ENCODE measurements around the gene WNK2. TPM values are rescaled to one million over a fixed set of nuclear protein-coding genes. Genes with fewer than 3 reads are reported as not detected.

Gene WNK2
- total and polyA plus RNA-seq, 2 of the 4 experiments (the other 2 are of a cell fraction), result not detected

DNA sequence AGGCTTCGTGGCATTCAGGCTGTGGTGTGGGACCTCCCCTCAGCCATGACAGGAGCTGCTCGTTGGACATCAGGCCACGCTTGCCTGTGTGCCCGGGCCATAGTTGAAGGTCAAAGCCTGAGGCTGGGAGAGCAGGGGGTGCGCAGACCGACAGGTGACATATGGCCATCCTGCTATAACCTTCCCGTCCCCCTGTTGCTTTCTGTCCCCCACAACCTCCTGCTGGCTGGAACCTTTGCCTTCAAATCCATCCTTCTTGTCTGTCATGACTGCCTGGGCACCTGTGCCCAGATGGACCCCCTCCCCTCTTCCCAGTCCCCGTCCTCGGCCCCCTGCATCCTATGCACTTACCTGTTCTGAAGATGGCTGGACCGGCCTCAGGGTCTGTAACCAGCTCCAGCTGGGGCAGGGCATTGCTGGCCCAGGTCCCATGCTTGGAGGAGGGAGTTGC, 83.2 kb downstream of the WNK2 start:
- ATAC-seq (ENCODE audit: low read depth), result no peak
- H3K9me3 ChIP-seq (ENCODE audit: control insufficient read depth, insufficient read depth, low read length), result no peaks in the 10 kb centered on the region
- H3K56ac ChIP-seq (ENCODE audit: extremely low read depth, insufficient read depth, low read length), result no peak overlapping the region
- no peak overlapping the region for H3K27ac ChIP-seq (ENCODE audit: insufficient read depth, low read length)
- no peak overlapping the region for H2BK120ac ChIP-seq (ENCODE audit: low read depth, low read length)
- H4K5ac ChIP-seq (ENCODE audit: low read depth, low read length), result no peak overlapping the region
- H4K8ac ChIP-seq (ENCODE audit: low read depth in 2 of 2, low read length in 2 of 2), result no peak overlapping the region
- CTCF ChIA-PET, result no interaction called here
- no peaks in the 10 kb centered on the region for H3K79me1 ChIP-seq (ENCODE audit: low read depth in 1 of 2, low read length in 2 of 2)
- no peak overlapping the region for H3K9ac ChIP-seq (ENCODE audit: low read depth, low read length)
- no peak overlapping the region for H3K23ac ChIP-seq (ENCODE audit: low read depth, low read length)
- TF ChIP-seq, protein P1, sequence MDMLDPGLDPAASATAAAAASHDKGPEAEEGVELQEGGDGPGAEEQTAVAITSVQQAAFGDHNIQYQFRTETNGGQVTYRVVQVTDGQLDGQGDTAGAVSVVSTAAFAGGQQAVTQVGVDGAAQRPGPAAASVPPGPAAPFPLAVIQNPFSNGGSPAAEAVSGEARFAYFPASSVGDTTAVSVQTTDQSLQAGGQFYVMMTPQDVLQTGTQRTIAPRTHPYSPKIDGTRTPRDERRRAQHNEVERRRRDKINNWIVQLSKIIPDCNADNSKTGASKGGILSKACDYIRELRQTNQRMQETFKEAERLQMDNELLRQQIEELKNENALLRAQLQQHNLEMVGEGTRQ (IDR thresholded peaks at IDR 0.05; ENCODE audit: low read depth, low read length), result no peak
- TF ChIP-seq CHD1 (IDR thresholded peaks at IDR 0.05; ENCODE audit: low read depth, low read length) (no peak), RCOR1 (IDR thresholded peaks at IDR 0.05; ENCODE audit: insufficient replicate concordance, low read length) (no peak), NFE2L2 (IDR thresholded peaks at IDR 0.05; ENCODE audit: low read depth, low read length) (no peak), MXI1 (IDR thresholded peaks at IDR 0.05; ENCODE audit: borderline replicate concordance, low read depth, low read length) (no peak), RAD21 (IDR thresholded peaks at IDR 0.05; ENCODE audit: low read length) (no peak), FOS (IDR thresholded peaks at IDR 0.05; ENCODE audit: low read depth, low read length) (no peak), CEBPB (IDR thresholded peaks at IDR 0.05; ENCODE audit: low read depth, low read length) (no peak), POLR2A (IDR thresholded peaks at IDR 0.05; ENCODE audit: low read depth, low read length) (no peak), BHLHE40 (IDR thresholded peaks at IDR 0.05; ENCODE audit: low read depth, low read length) (no peak), MAFK (IDR thresholded peaks at IDR 0.05; ENCODE audit: low read depth, low read length) (no peak), MAZ (IDR thresholded peaks at IDR 0.05; ENCODE audit: borderline replicate concordance, low read depth, low read length) (no peak), SMC3 (IDR thresholded peaks at IDR 0.05; ENCODE audit: low read depth, low read length) (no peak), RFX5 (IDR thresholded peaks at IDR 0.05; ENCODE audit: low read depth, low read length) (no peak)
- TF ChIP-seq, protein P2, sequence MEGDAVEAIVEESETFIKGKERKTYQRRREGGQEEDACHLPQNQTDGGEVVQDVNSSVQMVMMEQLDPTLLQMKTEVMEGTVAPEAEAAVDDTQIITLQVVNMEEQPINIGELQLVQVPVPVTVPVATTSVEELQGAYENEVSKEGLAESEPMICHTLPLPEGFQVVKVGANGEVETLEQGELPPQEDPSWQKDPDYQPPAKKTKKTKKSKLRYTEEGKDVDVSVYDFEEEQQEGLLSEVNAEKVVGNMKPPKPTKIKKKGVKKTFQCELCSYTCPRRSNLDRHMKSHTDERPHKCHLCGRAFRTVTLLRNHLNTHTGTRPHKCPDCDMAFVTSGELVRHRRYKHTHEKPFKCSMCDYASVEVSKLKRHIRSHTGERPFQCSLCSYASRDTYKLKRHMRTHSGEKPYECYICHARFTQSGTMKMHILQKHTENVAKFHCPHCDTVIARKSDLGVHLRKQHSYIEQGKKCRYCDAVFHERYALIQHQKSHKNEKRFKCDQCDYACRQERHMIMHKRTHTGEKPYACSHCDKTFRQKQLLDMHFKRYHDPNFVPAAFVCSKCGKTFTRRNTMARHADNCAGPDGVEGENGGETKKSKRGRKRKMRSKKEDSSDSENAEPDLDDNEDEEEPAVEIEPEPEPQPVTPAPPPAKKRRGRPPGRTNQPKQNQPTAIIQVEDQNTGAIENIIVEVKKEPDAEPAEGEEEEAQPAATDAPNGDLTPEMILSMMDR (conservative IDR thresholded peaks at IDR 0.05; ENCODE audit: low read depth, low read length), result no peak
- TF ChIP-seq, protein P3, sequence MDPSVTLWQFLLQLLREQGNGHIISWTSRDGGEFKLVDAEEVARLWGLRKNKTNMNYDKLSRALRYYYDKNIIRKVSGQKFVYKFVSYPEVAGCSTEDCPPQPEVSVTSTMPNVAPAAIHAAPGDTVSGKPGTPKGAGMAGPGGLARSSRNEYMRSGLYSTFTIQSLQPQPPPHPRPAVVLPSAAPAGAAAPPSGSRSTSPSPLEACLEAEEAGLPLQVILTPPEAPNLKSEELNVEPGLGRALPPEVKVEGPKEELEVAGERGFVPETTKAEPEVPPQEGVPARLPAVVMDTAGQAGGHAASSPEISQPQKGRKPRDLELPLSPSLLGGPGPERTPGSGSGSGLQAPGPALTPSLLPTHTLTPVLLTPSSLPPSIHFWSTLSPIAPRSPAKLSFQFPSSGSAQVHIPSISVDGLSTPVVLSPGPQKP (IDR thresholded peaks at IDR 0.05; ENCODE audit: borderline replicate concordance, low read depth, low read length), result no peak
- BruUV-seq (replicated peaks), result no TSS peak
- H2AK5ac ChIP-seq (ENCODE audit: low read depth, low read length), result no peak overlapping the region
- POLR2A ChIA-PET (ENCODE audit: unreplicated experiment), result no interaction called here
- H3K14ac ChIP-seq (replicated peaks; ENCODE audit: low read depth, low read length), result no peak overlapping the region
- no peaks in the 10 kb centered on the region for H3K4me1 ChIP-seq (ENCODE audit: control insufficient read depth, insufficient read depth, low read length)
- no peak overlapping the region for H4K91ac ChIP-seq (ENCODE audit: insufficient read depth, low read depth, low read length)
- no peak overlapping the region for H2BK15ac ChIP-seq (ENCODE audit: low read depth, low read length)
- no peak overlapping the region for H3K4me2 ChIP-seq (ENCODE audit: low read depth, low read length)
- no peaks in the 10 kb centered on the region; the same call in 1 of the 2 replicates for H4K20me1 ChIP-seq (ENCODE audit: insufficient read depth, low read length)
- H3K27me3 ChIP-seq (ENCODE audit: control insufficient read depth, insufficient read depth, low read length), result peaks cover 8% of the 10 kb centered on the region; the same call in 1 of the 2 replicates
- no peaks in the 10 kb centered on the region for H3K9me1 ChIP-seq (ENCODE audit: insufficient read depth, low read length)
- H2AFZ ChIP-seq (replicated peaks; ENCODE audit: low read length, poor library complexity), result no peak overlapping the region
- H2AK9ac ChIP-seq (replicated peaks; ENCODE audit: low read depth, low read length, poor library complexity), result no peak overlapping the region
- dilution Hi-C loops (cut with HindIII; ENCODE audit: low sequenced_read_pairs, unreplicated experiment), result no loop called here
- no CpG with 5 or more reads among the region's 10 CpGs for WGBS, 2 experiments (ENCODE audit: extremely low coverage in 2 of 2, insufficient read length in 1 of 2)
- intact Hi-C loops (cut with micrococcal nuclease), result no loop called here
- no peak overlapping the region for H3K4me3 ChIP-seq (ENCODE audit: insufficient read depth, low read depth, low read length)
- H3K36me3 ChIP-seq (ENCODE audit: control insufficient read depth, insufficient read depth, low read length), result no peaks in the 10 kb centered on the region
- H2BK5ac ChIP-seq (ENCODE audit: low read depth, low read length, poor library complexity, severe bottlenecking), result no peak overlapping the region
- no peak overlapping the region for H3K4ac ChIP-seq (ENCODE audit: low read depth, low read length)
- no peak for DNase-seq
- no peak overlapping the region for H3K18ac ChIP-seq (ENCODE audit: low read depth, low read length)
- no peak overlapping the region for H2BK20ac ChIP-seq (ENCODE audit: low read depth, low read length)
- in situ Hi-C loops (cut with MboI; ENCODE audit: low sequenced_read_pairs), result no loop called here

All from IMR-90 (cell line).